NCI-H526 treated with DMSO at 0.1 percent for 48 hours (cell line): Measurements from ENCODE around the gene RUSF1.
A peak's percentile ranks its signal among the peaks of the same experiment; 100 is the strongest.
"Not testable (repeated sequence)": the region's sequence is repeated elsewhere in the genome, so short reads cannot be mapped to it uniquely, and the experiment has no call there.

ENCODE experiments used
- DNase-seq: peaks from one replicate; lab custom pipeline; 2025; lab: John Stamatoyannopoulos, UW

Gene RUSF1

GRCh38 chr16:31452631-31453106 is 55.5 kb downstream of the RUSF1 start:
- no peak for DNase-seq

GRCh38 chr16:31451681-31452351 is 56.4 kb downstream of the RUSF1 start:
- DNase-seq = peak; percentile 32

GRCh38 chr16:31451201-31451600 is 57.0 kb downstream of the RUSF1 start:
- DNase-seq = no peak

GRCh38 chr16:31445931-31446330 is 62.3 kb downstream of the RUSF1 start:
- DNase-seq = not testable (repeated sequence)

- DNase-seq = no peak
Measured at GRCh38 chr16:31441956-31442355, 66.2 kb downstream of the RUSF1 start.

- DNase-seq = no peak
Measured at GRCh38 chr16:31440516-31441184, 67.5 kb downstream of the RUSF1 start.

- no peak for DNase-seq
Measured at GRCh38 chr16:31439519-31439918, 68.7 kb downstream of the RUSF1 start.
